Trophoblast cell (in vitro differentiated cells and primary cell): ENCODE measurements around the gene TERB1. TPM values are rescaled to one million over a fixed set of nuclear protein-coding genes. Genes with fewer than 3 reads are reported as not detected.

Experiments used
- DNase-seq, 2 donors: peaks; one replicate each; pipeline ENCODE4 v3.0.0-alpha.2; 2016
- H2AFZ ChIP-seq: 2 replicates; pipeline ENCODE4 v1.6.1; 2013; ENCODE audit warnings: low read length, moderate library complexity, mild to moderate bottlenecking; ENCODE audit not compliant: insufficient read depth, poor library complexity
- H2AK5ac ChIP-seq: 2 replicates; pipeline ENCODE4 v1.6.1; 2013; ENCODE audit warnings: mild to moderate bottlenecking, low read length
- H2BK120ac ChIP-seq: 2 replicates; pipeline ENCODE4 v1.6.1; 2013; ENCODE audit warnings: low read length, mild to moderate bottlenecking, moderate library complexity; ENCODE audit not compliant: insufficient read depth, poor library complexity
- H2BK12ac ChIP-seq: 2 replicates; pipeline ENCODE4 v1.6.1; 2013; ENCODE audit warnings: mild to moderate bottlenecking, low read length, moderate library complexity
- H2BK5ac ChIP-seq: 2 replicates; pipeline ENCODE4 v1.6.1; 2013; ENCODE audit warnings: low read length, low read depth, moderate library complexity, mild to moderate bottlenecking; ENCODE audit not compliant: poor library complexity
- H3K14ac ChIP-seq: 2 replicates; pipeline ENCODE4 v1.6.1; 2013; ENCODE audit warnings: mild to moderate bottlenecking, low read length
- H3K18ac ChIP-seq: 2 replicates; pipeline ENCODE4 v1.6.1; 2013; ENCODE audit warnings: mild to moderate bottlenecking, low read length
- H3K23ac ChIP-seq: 2 replicates; pipeline ENCODE4 v1.6.1; 2013; ENCODE audit warnings: low read length
- H3K27ac ChIP-seq: 2 replicates; pipeline ENCODE4 v1.5.1; 2013; ENCODE audit warnings: low read depth, mild to moderate bottlenecking, inconsistent platforms, low read length, moderate library complexity
- H3K27me3 ChIP-seq: 2 replicates; pipeline ENCODE4 v1.6.1; 2013; ENCODE audit warnings: inconsistent platforms, mild to moderate bottlenecking, low read length, moderate library complexity; ENCODE audit not compliant: insufficient read depth
- H3K36me3 ChIP-seq, 2 experiments: 1 replicate in 1 of 2; 2 replicates in 1 of 2; pipeline ENCODE4 v1.6.1; 2013; ENCODE audit warnings: low read length in 2 of 2, mild to moderate bottlenecking in 2 of 2, moderate library complexity in 1 of 2; ENCODE audit not compliant: insufficient read depth in 2 of 2, control insufficient read depth in 1 of 2
- H3K4ac ChIP-seq: 2 replicates; pipeline ENCODE4 v1.6.1; 2013; ENCODE audit warnings: low read depth, mild to moderate bottlenecking, low read length, moderate library complexity
- H3K4me1 ChIP-seq, 2 experiments: 1 replicate in 1 of 2; 2 replicates in 1 of 2; pipeline ENCODE4 v1.6.1; 2013; ENCODE audit warnings: low read length in 2 of 2, mild to moderate bottlenecking in 2 of 2, moderate library complexity in 1 of 2; ENCODE audit not compliant: insufficient read depth in 2 of 2, control insufficient read depth in 1 of 2
- H3K4me2 ChIP-seq: 2 replicates; pipeline ENCODE4 v1.6.1; 2013; ENCODE audit warnings: inconsistent platforms, mild to moderate bottlenecking, low read length, moderate library complexity
- H3K4me3 ChIP-seq: 2 replicates; pipeline ENCODE4 v1.5.1; 2013; ENCODE audit warnings: mild to moderate bottlenecking, low read depth, low read length, inconsistent platforms
- H3K79me1 ChIP-seq: one replicate; pipeline ENCODE4 v1.6.1; 2013; ENCODE audit warnings: low read length
- H3K79me2 ChIP-seq: 2 replicates; pipeline ENCODE4 v1.6.1; 2013; ENCODE audit warnings: low read length, mild to moderate bottlenecking; ENCODE audit not compliant: control insufficient read depth, insufficient read depth, poor library complexity
- H3K9ac ChIP-seq: 2 replicates; pipeline ENCODE4 v1.6.1; 2013; ENCODE audit warnings: mild to moderate bottlenecking, low read length
- H3K9me3 ChIP-seq: 2 replicates; pipeline ENCODE4 v1.6.1; 2013; ENCODE audit warnings: low read depth, mild to moderate bottlenecking, control low read depth, inconsistent platforms, low read length; ENCODE audit not compliant: insufficient read depth
- H4K12ac ChIP-seq: 2 replicates; pipeline ENCODE4 v1.6.1; 2013; ENCODE audit warnings: low read depth, mild to moderate bottlenecking, low read length, moderate library complexity
- H4K8ac ChIP-seq: 2 replicates; pipeline ENCODE4 v1.6.1; 2013; ENCODE audit warnings: low read depth, mild to moderate bottlenecking, low read length, moderate library complexity
- H4K91ac ChIP-seq: one replicate; pipeline ENCODE4 v1.6.1; 2013; ENCODE audit warnings: low read depth, mild to moderate bottlenecking, low read length, moderate library complexity
- WGBS: extraction: QIAGEN DNeasy Blood & Tissue Kit; methylation state at CpG from one replicate; pipeline ENCODE4 v1.1.7; 2013; ENCODE audit warnings: missing lambda C conversion rate; ENCODE audit not compliant: insufficient read length, insufficient coverage; ENCODE audit errors: extremely low coverage; 5-methylcytosine and 5-hydroxymethylcytosine counted together
- polyA plus RNA-seq: library from polyadenylated mRNA; stranded (reverse); fragments of 200-250 nt; gene quantifications from 2 replicates; pipeline ENCODE4 v1.2.3, GENCODE V29; 2013

The TERB1 gene
- polyA plus RNA-seq, result 0.04 TPM in 1 of 2 replicates, not detected in the other

GRCh38 chr16:66801320-66802105 lies at the start of gene TERB1:
Gene TERB1 (minus strand): TSS chr16:66801584. CDS start chr16:66796798, 4,786 bp downstream.
- WGBS, result no CpG with 5 or more reads among the region's 56 CpGs
- Histone ChIP-seq H4K8ac (no peak within 1 kb of the TSS), H3K9me3 (peaks cover 1% of the 10 kb centered on the region), H3K9ac (no peak within 1 kb of the TSS), H3K79me2 (no peaks in the 10 kb centered on the region), H3K27me3 (no peaks in the 10 kb centered on the region), H2AFZ (no peak within 1 kb of the TSS), H3K79me1 (no peaks in the 10 kb centered on the region), H3K36me3 (peaks cover 12 to 26% of the 10 kb centered on the region in 2 experiments), H3K4me1 (no peaks in the 10 kb centered on the region), H3K4ac (no peak within 1 kb of the TSS), H3K4me2 (no peak within 1 kb of the TSS), H2AK5ac (no peak within 1 kb of the TSS), H4K91ac (no peak within 1 kb of the TSS), H3K14ac (no peak within 1 kb of the TSS), H3K23ac (no peak within 1 kb of the TSS), H2BK12ac (no peak within 1 kb of the TSS), H3K4me3 (no peak within 1 kb of the TSS), H4K12ac (no peak within 1 kb of the TSS), H2BK5ac (no peak within 1 kb of the TSS), H2BK120ac (no peak within 1 kb of the TSS), H3K27ac (no peak within 1 kb of the TSS), H3K18ac (no peak within 1 kb of the TSS)
- no peak for DNase-seq

DNA sequence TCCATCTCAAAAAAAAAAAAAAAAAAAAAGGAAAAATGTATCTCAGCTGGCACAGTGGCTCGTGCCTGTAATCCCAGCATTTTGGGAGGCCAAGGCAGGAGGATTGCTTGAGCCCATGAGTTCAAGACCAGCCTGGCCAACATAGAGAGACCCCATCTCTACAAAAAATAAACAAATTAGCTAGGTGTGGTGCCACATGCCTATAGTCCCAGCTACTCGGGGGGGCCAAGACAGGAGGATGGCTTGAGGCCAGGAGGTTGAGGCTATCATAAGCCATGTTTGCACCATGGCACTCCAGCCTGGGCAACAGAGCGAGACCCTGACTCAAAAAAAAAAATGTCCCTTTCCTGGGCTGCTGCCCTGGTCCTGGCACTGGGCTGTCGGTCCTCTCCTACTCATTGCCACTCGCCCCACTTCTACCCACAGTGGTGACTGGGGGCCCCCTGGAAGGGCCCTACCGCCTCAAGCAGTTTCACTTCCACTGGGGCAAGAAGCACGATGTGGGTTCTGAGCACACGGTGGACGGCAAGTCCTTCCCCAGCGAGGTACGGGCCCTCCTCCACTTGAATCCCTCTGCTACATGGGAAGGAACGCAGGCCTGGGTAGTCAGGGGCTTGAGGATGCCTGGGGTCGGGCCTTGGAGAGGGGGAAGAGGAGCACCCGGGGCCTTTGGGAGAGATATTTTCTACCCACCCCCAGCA lies 48.9 kb upstream of the TERB1 start:
- Histone ChIP-seq H3K4me3 (no peak overlapping the region), H2BK120ac (no peak overlapping the region), H2BK5ac (no peak overlapping the region), H3K9ac (no peak overlapping the region), H3K27me3 (peaks cover 12% of the 10 kb centered on the region), H3K36me3 (no peaks in the 10 kb centered on the region), H3K79me1 (no peaks in the 10 kb centered on the region), H2BK12ac (no peak overlapping the region), H3K79me2 (no peaks in the 10 kb centered on the region), H3K23ac (no peak overlapping the region), H3K4ac (no peak overlapping the region), H3K14ac (no peak overlapping the region), H2AFZ (no peak overlapping the region), H3K27ac (no peak overlapping the region), H3K4me2 (no peak overlapping the region), H4K91ac (no peak overlapping the region), H3K9me3 (no peaks in the 10 kb centered on the region), H3K4me1 (no peaks in the 10 kb centered on the region), H2AK5ac (no peak overlapping the region), H4K8ac (no peak overlapping the region), H4K12ac (no peak overlapping the region), H3K18ac (no peak overlapping the region)
- WGBS, result no CpG with 5 or more reads among the region's 14 CpGs
- no peak for DNase-seq

GRCh38 chr16:66849549-66849948 lies 48.2 kb upstream of the TERB1 start:
- Histone ChIP-seq H3K4me3 (no peak overlapping the region), H3K4ac (no peak overlapping the region), H3K4me2 (no peak overlapping the region), H3K9ac (no peak overlapping the region), H2BK120ac (no peak overlapping the region), H4K8ac (no peak overlapping the region), H2AFZ (no peak overlapping the region), H4K12ac (no peak overlapping the region), H2BK12ac (no peak overlapping the region), H3K14ac (no peak overlapping the region), H3K23ac (no peak overlapping the region), H2AK5ac (no peak overlapping the region), H3K79me1 (no peaks in the 10 kb centered on the region), H4K91ac (no peak overlapping the region), H3K27ac (no peak overlapping the region), H3K4me1 (peaks cover 2 to 3% of the 10 kb centered on the region in 2 experiments), H2BK5ac (no peak overlapping the region), H3K36me3 (no peaks in the 10 kb centered on the region), H3K27me3 (peaks cover 17% of the 10 kb centered on the region), H3K18ac (no peak overlapping the region), H3K79me2 (no peaks in the 10 kb centered on the region), H3K9me3 (peaks cover 4% of the 10 kb centered on the region)
- DNase-seq, result no peak
- WGBS, result no CpG with 5 or more reads among the region's 4 CpGs

GRCh38 chr16:66849021-66849420 lies 47.6 kb upstream of the TERB1 start:
- Histone ChIP-seq H2BK12ac (no peak overlapping the region), H2BK5ac (no peak overlapping the region), H2AFZ (no peak overlapping the region), H2BK120ac (no peak overlapping the region), H3K27me3 (peaks cover 23% of the 10 kb centered on the region), H3K14ac (no peak overlapping the region), H3K4ac (no peak overlapping the region), H3K4me2 (no peak overlapping the region), H3K4me1 (peaks cover 6 to 7% of the 10 kb centered on the region in 2 experiments), H3K9me3 (peaks cover 7% of the 10 kb centered on the region), H3K18ac (no peak overlapping the region), H3K9ac (no peak overlapping the region), H2AK5ac (no peak overlapping the region), H3K23ac (no peak overlapping the region), H3K79me2 (no peaks in the 10 kb centered on the region), H4K91ac (no peak overlapping the region), H3K27ac (no peak overlapping the region), H3K79me1 (no peaks in the 10 kb centered on the region), H3K4me3 (no peak overlapping the region), H4K8ac (no peak overlapping the region), H4K12ac (no peak overlapping the region), H3K36me3 (no peaks in the 10 kb centered on the region)
- no peak for DNase-seq
- WGBS, result no CpG with 5 or more reads among the region's 2 CpGs
